OCI-LY3 (cell line): ENCODE measurements around the gene NHLRC4.

Experiments used
- EZH2phosphoT487 ChIP-seq: fragments of 200-600 bp; shearing (Covaris generic); IDR thresholded peaks from 2 replicates; pipeline ENCODE4 v1.6.1; 2018; ENCODE audit warnings: antibody characterized with exemption, mixed run types, low read depth
- TF ChIP-seq, protein P1 (sequence below): fragments of 200-600, 300-600 bp; sonication (generic); IDR thresholded peaks from 2 replicates; pipeline ENCODE4 v1.5.1; 2014; ENCODE audit warnings: antibody characterized with exemption, low read length, low read depth

DNA sequence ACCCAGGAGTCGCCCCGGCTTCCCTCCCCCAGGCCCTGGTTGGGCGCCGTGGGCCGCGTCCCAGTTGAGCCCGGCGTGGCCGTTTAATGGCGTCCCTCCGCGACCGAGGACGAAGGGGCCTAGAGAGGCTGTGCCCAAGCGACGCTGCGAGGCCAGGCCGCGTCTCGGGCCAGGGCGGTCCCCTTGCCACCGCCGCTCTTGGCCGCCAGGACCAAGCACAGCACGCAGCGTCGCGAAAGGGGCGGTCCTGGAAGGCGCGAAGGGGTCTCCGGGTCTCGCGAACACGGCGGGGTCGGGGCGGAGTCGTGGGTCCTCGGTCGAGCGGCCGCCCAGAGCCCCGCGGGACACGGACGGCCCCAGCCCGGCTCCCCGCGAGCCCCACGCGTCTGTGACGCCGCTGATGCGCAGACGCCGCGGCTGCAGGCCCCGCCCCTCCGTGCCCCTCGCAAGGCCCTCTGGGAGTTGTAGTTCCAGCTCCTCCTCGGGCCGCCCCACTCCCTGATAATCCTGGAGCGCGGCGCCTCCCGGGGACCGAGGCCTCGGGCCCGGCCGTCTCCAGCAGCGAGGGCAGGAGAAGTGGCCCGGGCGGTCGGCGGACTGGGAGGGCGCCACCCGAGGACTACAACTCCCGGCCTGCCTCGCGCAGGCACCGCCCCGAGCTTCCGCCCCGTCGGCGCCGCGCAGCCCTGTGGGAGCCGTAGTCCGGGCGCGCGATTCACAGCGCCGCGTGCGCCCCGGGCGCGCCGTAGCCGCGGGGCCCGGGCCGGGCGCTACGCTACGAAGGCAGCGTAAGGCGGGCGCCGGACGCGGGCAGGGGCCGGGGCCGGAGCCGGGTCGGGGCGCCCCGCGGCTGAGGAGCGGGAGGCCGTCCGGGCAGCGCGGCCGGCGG is 39.5 kb upstream of the NHLRC4 start, which contains the start of gene CAPN15:
- TF ChIP-seq, protein P1, sequence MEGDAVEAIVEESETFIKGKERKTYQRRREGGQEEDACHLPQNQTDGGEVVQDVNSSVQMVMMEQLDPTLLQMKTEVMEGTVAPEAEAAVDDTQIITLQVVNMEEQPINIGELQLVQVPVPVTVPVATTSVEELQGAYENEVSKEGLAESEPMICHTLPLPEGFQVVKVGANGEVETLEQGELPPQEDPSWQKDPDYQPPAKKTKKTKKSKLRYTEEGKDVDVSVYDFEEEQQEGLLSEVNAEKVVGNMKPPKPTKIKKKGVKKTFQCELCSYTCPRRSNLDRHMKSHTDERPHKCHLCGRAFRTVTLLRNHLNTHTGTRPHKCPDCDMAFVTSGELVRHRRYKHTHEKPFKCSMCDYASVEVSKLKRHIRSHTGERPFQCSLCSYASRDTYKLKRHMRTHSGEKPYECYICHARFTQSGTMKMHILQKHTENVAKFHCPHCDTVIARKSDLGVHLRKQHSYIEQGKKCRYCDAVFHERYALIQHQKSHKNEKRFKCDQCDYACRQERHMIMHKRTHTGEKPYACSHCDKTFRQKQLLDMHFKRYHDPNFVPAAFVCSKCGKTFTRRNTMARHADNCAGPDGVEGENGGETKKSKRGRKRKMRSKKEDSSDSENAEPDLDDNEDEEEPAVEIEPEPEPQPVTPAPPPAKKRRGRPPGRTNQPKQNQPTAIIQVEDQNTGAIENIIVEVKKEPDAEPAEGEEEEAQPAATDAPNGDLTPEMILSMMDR: no peak
- TF ChIP-seq EZH2phosphoT487: no peak
